Muscle layer of duodenum (tissue), 2 donors: ENCODE results near the gene LY6G6D.

Source experiments
- H3K27ac ChIP-seq: one replicate; pipeline ENCODE4 v1.7.0; 2013; ENCODE audit warnings: mild to moderate bottlenecking, low read length
- H3K27me3 ChIP-seq: one replicate; pipeline ENCODE4 v1.7.0; 2013; ENCODE audit warnings: low read depth, mild to moderate bottlenecking, control low read depth, low read length
- H3K36me3 ChIP-seq, 2 donors: one replicate each; pipeline ENCODE4 v1.7.0; 2013; ENCODE audit warnings: low read length in 2 of 2, control low read depth in 1 of 2, mild to moderate bottlenecking in 1 of 2; ENCODE audit not compliant: insufficient read depth in 2 of 2, control insufficient read depth in 1 of 2
- H3K4me1 ChIP-seq, 2 donors: one replicate each; pipeline ENCODE4 v1.7.0; 2013; ENCODE audit warnings: low read length in 2 of 2, mild to moderate bottlenecking in 2 of 2, control low read depth in 1 of 2, moderate library complexity in 1 of 2; ENCODE audit not compliant: insufficient read depth in 2 of 2, control insufficient read depth in 1 of 2
- H3K4me3 ChIP-seq, 2 donors: one replicate each; pipeline ENCODE4 v1.7.0; 2013; ENCODE audit warnings: low read length in 2 of 2, low read depth in 1 of 2, mild to moderate bottlenecking in 1 of 2
- H3K9me3 ChIP-seq, 2 donors: one replicate each; pipeline ENCODE4 v1.7.0; 2013; ENCODE audit warnings: low read length in 2 of 2, control low read depth in 1 of 2, mild to moderate bottlenecking in 1 of 2; ENCODE audit not compliant: control insufficient read depth in 1 of 2
- donor health status: healthy.

LY6G6D gene

GRCh38 chr6:31740397-31741223 is 25.5 kb downstream of the LY6G6D start:
- Histone ChIP-seq H3K9me3 (no peaks in the 10 kb centered on the region), H3K27me3 (no peaks in the 10 kb centered on the region), H3K36me3 (peaks cover 0 to 10% of the 10 kb centered on the region in 2 donors), H3K4me3 (peak overlapping the region; percentile 68 to 94), H3K4me1 (peaks cover 0 to 12% of the 10 kb centered on the region in 2 donors), H3K27ac (peak overlapping the region; percentile 84)

GRCh38 chr6:31741815-31742214 is 26.7 kb downstream of the LY6G6D start:
- H3K9me3 ChIP-seq = no peaks in the 10 kb centered on the region
- H3K4me3 ChIP-seq = no peak overlapping the region
- H3K4me1 ChIP-seq = peaks cover 0 to 9% of the 10 kb centered on the region in 2 donors
- H3K36me3 ChIP-seq = peaks cover 0 to 3% of the 10 kb centered on the region in 2 donors
- H3K27ac ChIP-seq = no peak overlapping the region
- no peaks in the 10 kb centered on the region for H3K27me3 ChIP-seq

GRCh38 chr6:31742894-31743293 is 27.7 kb downstream of the LY6G6D start:
- Histone ChIP-seq H3K27me3 (no peaks in the 10 kb centered on the region), H3K4me1 (peaks cover 0 to 5% of the 10 kb centered on the region in 2 donors), H3K4me3 (no peak overlapping the region), H3K27ac (no peak overlapping the region), H3K36me3 (peaks cover 0 to 3% of the 10 kb centered on the region in 2 donors), H3K9me3 (no peaks in the 10 kb centered on the region)

- Histone ChIP-seq H3K36me3 (peaks cover 0 to 3% of the 10 kb centered on the region in 2 donors), H3K4me3 (no peak overlapping the region), H3K4me1 (peaks cover 0 to 5% of the 10 kb centered on the region in 2 donors), H3K9me3 (no peaks in the 10 kb centered on the region), H3K27me3 (no peaks in the 10 kb centered on the region), H3K27ac (no peak overlapping the region)
These were observed 29.3 kb downstream of the LY6G6D start for GRCh38 chr6:31744422-31744821.

- no peaks in the 10 kb centered on the region for H3K4me1 ChIP-seq
- H3K9me3 ChIP-seq = no peaks in the 10 kb centered on the region
- H3K27ac ChIP-seq = no peak overlapping the region
- H3K27me3 ChIP-seq = no peaks in the 10 kb centered on the region
- H3K4me3 ChIP-seq = no peak overlapping the region
- no peaks in the 10 kb centered on the region for H3K36me3 ChIP-seq
These were observed 34.3 kb downstream of the LY6G6D start for GRCh38 chr6:31749301-31750036.

- no peaks in the 10 kb centered on the region for H3K4me1 ChIP-seq
- H3K27me3 ChIP-seq = no peaks in the 10 kb centered on the region
- no peak overlapping the region for H3K4me3 ChIP-seq
- no peak overlapping the region for H3K27ac ChIP-seq
- H3K36me3 ChIP-seq = no peaks in the 10 kb centered on the region
- no peaks in the 10 kb centered on the region for H3K9me3 ChIP-seq
These were observed 35.4 kb downstream of the LY6G6D start for GRCh38 chr6:31750411-31751022.

GRCh38 chr6:31752739-31753319 is 37.7 kb downstream of the LY6G6D start:
- Histone ChIP-seq H3K36me3 (no peaks in the 10 kb centered on the region), H3K27me3 (no peaks in the 10 kb centered on the region), H3K4me1 (no peaks in the 10 kb centered on the region), H3K4me3 (no peak overlapping the region), H3K27ac (no peak overlapping the region), H3K9me3 (no peaks in the 10 kb centered on the region)

- H3K27me3 ChIP-seq = no peaks in the 10 kb centered on the region
- H3K4me3 ChIP-seq = no peak overlapping the region
- no peaks in the 10 kb centered on the region for H3K36me3 ChIP-seq
- H3K27ac ChIP-seq = no peak overlapping the region
- no peaks in the 10 kb centered on the region for H3K9me3 ChIP-seq
- H3K4me1 ChIP-seq = peaks cover 0 to 2% of the 10 kb centered on the region in 2 donors
These were observed 43.1 kb downstream of the LY6G6D start for GRCh38 chr6:31758281-31758680.

- Histone ChIP-seq H3K36me3 (no peaks in the 10 kb centered on the region), H3K27ac (no peak overlapping the region), H3K4me1 (peaks cover 0 to 7% of the 10 kb centered on the region in 2 donors), H3K9me3 (no peaks in the 10 kb centered on the region), H3K27me3 (no peaks in the 10 kb centered on the region), H3K4me3 (no peak overlapping the region)
These were observed 45.6 kb downstream of the LY6G6D start for GRCh38 chr6:31760790-31761189.

- Histone ChIP-seq H3K27ac (no peak overlapping the region), H3K9me3 (no peaks in the 10 kb centered on the region), H3K4me1 (peaks cover 0 to 10% of the 10 kb centered on the region in 2 donors), H3K36me3 (no peaks in the 10 kb centered on the region), H3K4me3 (no peak overlapping the region), H3K27me3 (no peaks in the 10 kb centered on the region)
These were observed 46.2 kb downstream of the LY6G6D start for GRCh38 chr6:31761343-31761742.

- Histone ChIP-seq H3K36me3 (no peaks in the 10 kb centered on the region), H3K4me1 (peaks cover 0 to 10% of the 10 kb centered on the region in 2 donors), H3K9me3 (no peaks in the 10 kb centered on the region), H3K4me3 (no peak within 1 kb of the TSS), H3K27me3 (no peaks in the 10 kb centered on the region), H3K27ac (no peak within 1 kb of the TSS)
These were observed 47.2 kb downstream of the LY6G6D start, which contains the start of gene SAPCD1 for GRCh38 chr6:31762356-31762755. SAPCD1 (plus strand) TSS chr6:31762656; CDS start chr6:31763055, 399 bp downstream.
